M059J (cell line): Measurements from ENCODE around the gene MAGEA11. TPM values are rescaled to one million over a fixed set of nuclear protein-coding genes. Genes with fewer than 3 reads are reported as not detected.
"Not testable (repeated sequence)": the region's sequence is repeated elsewhere in the genome, so short reads cannot be mapped to it uniquely, and the experiment has no call there.

Experiments used
- DNase-seq: peaks from one replicate; pipeline ENCODE4 v3.0.0-alpha.2; 2012; ENCODE audit warnings: low read depth
- total RNA-seq: library from RNA; depleted of rRNA; stranded (reverse); fragments of >200 nt; shearing (Covaris generic); gene quantifications from 2 replicates; pipeline ENCODE4 v1.2.3, GENCODE V29; 2014; rRNA removed

The MAGEA11 gene
- 0.07 and 0.42 TPM in 2 replicates for total RNA-seq

DNA sequence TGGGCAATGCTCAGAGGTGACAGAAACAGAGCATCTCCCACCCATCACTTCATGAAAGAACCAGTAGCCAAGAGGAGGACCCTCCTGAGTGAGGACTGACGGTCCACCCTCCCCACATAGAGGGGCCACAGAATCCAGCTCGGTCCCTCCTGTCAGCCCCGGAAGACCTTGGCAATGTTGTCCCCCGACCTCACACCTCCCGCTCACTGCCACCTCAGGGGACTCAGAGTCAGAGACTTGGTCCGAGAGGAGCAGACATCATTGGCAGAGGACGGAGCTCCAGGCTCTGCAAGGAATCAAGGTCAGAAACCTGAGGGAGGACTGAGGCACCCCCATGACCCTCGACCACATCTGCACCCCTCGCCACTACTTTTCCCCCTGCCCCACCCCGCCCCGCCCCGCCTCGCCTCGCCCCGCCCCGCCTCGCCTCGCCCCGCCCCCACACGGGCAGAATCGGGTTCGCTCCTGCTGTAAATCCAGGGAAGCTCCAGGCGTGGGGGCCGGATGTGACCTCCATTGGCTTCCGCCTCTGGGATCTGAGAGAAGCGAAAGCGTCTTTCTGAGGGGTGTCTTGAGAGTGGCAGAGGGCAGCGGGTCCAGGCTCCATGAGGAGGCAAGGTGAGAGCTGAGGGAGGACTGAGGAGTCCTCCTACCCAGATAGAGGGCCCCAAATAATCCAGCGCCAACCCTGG lies at the start of gene MAGEA11:
MAGEA11 (plus strand) TSS at position 516 of the 692 bp plus-strand sequence. CDS start 1,100 bp downstream, outside the sequence.
- DNase-seq = no peak

- not testable (repeated sequence) for DNase-seq
Observed at GRCh38 chrX:149675088-149675487, 36.8 kb upstream of the MAGEA11 start.

GRCh38 chrX:149675554-149675953 lies 36.3 kb upstream of the MAGEA11 start:
- DNase-seq = not testable (repeated sequence)

- DNase-seq = not testable (repeated sequence)
Observed at GRCh38 chrX:149679164-149679678, 32.6 kb upstream of the MAGEA11 start.

DNA sequence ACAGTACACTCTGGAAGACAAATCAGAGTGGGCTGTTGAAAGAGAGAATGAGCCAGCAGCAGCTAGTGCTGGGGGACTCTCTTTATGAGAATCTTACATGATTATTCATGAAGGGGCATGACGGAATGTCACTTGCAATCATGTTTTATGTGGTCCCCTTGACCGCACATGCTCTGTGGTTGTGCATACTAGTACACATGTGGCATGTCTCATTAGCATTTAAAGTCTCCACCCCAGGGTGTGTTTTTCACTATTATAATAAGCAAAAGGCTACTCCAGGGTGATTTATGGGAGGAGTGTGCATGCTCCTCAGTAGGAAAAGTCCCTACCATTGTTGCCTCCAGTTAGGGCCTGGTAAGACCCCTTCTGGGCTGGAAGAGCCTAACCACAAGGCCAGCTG lies 30.7 kb upstream of the MAGEA11 start:
- DNase-seq = no peak

DNA sequence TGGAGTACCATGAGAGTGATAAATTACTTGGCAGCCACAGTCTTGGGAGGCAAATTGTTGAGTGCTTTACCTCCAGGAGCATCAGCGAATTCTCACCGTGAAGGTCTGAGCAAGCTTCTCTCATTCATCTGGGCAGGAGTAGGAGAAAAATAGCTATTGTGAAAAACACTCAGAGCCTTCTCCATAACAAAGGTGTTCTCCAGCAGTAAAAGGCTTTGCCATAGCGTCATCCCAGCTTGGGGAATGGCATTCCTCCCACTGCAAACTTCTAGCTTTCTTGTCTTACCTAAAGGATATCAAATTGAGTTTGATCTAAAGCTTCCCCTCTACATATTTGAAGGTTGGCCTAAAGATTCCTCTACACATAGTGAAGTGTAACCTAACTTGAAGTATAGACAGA lies 29.8 kb upstream of the MAGEA11 start:
- DNase-seq = no peak

DNA sequence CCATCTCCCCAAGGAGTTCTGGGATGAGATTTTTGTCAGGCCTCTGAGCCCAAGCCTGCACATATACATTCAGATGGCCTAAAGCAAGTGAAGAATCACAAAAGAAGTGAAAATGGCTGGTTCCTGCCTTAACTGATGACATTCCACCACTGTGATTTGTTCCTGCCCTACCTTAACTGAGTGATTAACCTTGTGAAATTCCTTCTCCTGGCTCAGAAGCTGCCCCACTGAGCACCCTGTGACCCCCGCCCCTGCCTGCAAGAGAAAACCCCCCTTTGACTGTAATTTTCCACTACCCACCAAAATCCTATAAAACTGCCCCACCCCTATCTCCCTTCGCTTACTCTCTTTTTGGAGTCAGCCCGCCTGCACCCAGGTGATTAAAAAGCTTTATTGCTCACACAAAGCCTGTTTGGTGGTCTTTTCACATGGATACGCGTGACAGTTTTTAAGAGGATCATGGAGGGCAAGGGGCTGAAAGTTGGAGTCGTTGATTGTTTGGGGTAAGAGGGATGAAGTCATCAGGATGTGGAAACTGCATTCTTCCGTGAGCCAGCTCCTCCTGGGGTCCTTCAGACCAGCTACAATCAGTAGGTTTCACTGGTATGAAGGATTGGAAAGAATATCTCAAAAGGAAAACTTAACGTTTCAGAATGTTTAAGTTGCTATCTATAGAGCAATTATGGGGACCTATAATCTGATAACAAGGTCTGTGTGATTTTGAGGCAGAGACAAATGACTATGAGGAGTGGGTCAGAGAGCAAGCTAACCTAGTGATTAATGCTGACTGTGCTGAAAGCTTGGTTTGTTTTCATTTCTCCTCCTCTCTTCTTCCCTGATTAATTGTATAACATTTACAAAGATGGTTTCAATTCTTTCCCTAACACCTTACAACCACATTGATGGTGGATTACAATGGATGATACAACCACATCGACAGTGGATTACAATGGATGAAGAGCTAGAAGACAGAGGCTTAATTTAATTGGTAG lies 28.6 kb upstream of the MAGEA11 start:
- no peak for DNase-seq

GRCh38 chrX:149683966-149684730 lies 27.7 kb upstream of the MAGEA11 start:
- no peak for DNase-seq

DNA sequence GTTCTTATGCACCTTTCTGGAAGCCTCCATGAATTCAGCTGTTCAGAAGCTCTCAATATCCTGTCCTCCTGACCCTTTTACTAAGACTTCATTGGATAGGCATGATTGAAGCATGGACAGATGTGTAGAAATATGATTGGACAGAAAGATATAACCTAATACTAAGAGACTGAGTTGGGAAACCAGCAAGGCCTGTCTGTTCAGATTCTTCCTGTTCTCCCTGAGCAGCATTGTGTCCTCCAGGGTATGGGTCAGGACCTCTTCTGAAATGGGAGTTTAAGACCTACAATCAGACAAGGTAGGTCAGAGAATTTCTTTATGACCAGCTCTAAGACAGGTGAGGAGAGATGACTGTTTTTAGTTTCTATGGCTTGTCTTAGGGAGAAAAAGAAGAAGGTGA lies 23.9 kb upstream of the MAGEA11 start:
- no peak for DNase-seq

- DNase-seq = no peak
Observed at GRCh38 chrX:149688552-149688951, 23.3 kb upstream of the MAGEA11 start.

GRCh38 chrX:149691794-149692193 lies 20.1 kb upstream of the MAGEA11 start:
- no peak for DNase-seq

DNA sequence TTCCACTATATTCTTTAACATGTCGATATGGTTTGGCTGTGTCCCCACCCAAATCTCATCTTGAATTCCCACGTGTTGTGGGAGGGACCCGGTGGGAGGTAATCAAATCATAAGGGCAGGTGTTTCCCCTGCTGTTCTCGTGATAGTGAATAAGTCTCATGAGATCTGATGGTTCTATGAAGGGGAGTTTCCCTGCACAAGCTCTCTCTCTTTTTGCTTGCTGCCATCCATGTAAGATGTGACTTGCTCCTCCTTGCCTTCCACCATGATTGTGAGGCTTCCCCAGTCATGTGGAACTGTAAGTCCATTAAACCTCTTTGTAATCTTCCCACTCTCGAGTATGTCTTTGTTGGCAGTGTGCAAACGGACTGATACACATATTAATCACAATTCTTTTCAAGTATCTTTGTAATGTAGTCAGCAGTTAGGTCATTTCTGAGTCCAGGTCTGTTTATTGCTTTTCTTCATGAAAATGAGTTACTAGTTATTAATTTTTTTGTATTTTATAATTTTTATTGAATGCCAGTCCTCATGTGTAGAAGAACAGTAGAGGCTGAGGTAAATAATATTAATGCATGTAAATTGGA lies 19.1 kb upstream of the MAGEA11 start:
- DNase-seq = not testable (repeated sequence)

DNA sequence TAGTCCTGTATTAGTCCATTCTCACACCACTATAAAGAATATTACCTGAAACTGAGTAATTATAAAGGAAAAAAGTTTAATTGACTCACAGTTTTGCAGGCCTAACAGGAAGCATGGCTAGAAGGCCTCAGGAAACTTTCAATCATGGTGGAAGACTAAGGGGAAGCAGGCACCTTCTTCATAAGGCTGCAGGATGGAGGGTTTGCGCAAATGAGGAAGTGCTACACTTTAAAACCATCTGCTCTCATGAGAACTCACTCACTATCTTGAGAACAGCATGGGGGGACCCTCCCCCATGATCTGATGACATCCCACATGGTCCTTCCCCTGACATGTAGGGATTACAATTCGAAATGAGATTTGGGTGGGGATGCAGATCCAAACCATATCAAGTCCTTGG lies 12.1 kb upstream of the MAGEA11 start:
- DNase-seq = no peak

DNA sequence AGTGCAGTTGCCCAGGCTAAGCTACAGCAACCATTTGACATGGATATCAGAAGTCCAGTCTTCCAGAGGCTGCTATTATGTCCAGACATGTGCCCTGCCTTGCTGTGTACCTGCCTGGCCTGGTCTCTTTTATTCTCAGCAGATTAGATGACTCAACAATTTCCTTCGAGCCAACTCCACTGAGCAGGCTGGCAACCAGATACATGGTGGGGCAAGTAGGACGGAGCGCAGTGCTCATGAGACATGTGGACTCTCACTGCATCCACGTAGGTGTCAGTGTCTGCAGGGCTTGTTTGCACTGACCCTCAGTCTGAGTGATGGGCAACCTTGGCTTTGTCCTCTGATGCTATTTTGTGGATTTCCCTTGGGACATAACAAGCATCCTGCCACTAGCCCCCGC lies 7.2 kb upstream of the MAGEA11 start:
- no peak for DNase-seq

DNA sequence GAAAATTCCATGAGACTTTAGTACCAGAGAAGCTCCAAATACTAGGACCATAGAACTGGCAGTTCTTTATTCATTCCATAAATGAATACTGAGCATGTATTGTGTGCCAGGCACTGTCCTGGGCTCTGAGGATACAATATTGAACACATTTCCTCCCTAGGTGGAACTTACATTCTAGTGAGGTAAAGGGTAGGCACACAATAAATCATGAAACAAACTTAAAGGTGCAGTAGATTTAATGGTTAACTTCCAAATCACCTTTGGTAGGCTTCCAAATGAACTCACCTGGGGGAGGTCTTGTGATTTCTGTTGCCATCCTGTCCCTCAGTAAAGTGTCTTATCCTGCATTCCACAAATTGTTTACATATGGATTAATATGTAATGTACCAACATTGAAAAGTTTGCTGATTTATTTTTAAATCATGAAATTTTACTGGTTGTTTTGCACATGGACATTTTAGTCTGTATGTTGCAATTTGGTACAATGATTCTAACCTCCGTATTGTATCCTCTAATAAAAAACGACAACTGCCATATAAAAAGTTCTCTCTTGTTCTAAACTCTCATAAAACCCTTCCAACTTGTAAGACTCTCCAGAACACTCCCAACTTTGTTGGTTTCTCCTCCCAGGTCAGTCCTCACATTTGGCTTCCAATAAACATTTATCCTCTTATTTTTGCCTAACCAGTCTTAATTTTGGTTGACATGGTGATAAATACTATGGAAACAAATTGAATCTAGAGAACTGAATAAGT lies 4.5 kb upstream of the MAGEA11 start:
- no peak for DNase-seq

GRCh38 chrX:149712831-149713230 lies 971 bp downstream of the MAGEA11 start:
- DNase-seq = no peak

DNA sequence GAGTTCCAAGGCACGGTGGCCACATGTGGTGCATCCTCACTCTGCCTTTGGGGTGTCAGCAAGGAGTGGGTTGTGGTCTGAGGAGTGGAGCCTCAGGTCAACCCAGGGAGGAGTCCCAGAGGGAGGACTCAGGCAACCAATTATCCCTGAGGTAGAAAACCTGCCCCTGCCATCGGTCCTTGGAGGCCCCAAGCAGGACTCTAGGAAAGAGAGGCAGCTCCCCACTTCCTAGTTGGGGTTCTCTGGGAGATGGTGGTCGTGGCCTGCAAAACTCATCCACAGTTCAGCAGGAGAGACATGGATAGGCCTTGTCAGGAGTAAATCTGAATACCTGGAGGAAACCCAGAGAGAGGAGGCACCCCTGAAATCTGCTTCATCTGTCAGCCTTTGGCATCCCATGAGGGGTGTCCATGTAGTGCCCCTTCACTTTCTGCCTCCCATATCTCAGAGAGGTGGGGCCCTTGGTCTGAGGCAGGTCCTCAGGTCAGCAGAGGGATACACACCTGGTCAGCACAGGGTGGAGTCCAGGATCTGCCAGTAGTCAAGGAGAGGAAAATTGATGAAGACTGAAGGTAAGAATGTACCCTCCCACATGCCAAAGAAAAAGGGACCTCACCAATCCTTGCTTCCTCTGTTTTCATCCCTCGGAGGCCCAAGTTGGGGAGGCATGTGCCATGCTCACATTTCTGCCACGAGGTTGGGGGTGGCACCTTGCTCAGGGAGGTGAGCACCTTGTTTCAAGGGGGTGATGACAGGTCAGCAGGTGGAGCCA lies 1.6 kb downstream of the MAGEA11 start:
- DNase-seq = no peak

- no peak for DNase-seq
Observed at GRCh38 chrX:149715468-149715867, 3.6 kb downstream of the MAGEA11 start.

- DNase-seq = no peak
Observed at GRCh38 chrX:149716632-149717031, 4.8 kb downstream of the MAGEA11 start.

DNA sequence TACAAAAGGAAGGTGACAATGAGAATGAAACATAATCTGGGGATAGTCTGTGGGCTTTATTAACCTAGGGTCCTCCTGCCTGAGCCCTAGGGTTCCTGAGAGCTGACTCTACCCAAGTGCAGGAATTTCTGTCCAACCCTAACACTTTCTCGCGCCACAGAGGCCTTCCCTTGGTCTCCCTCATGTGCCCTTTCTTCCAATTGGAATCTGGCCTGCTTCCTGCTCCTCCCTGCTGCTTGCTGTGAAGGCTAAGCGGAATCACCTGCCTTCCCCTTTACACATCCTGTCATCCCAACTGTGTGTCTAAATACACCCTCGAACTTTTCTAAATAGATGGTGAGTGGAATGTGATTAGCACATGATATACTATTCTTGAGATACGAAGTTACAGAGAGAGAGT lies 5.9 kb downstream of the MAGEA11 start:
- no peak for DNase-seq
